Stimulated activated CD8-positive, alpha-beta memory T cell treated with anti-CD3 and anti-CD28 coated beads, Interleukin-4, amount 100 ng/mL, for 48 hours (primary cell): Measurements from ENCODE around the gene MCTP1.
"Not testable (repeated sequence)": the region's sequence is repeated elsewhere in the genome, so short reads cannot be mapped to it uniquely, and the experiment has no call there.

Experiments used
- DNase-seq: peaks from one replicate; pipeline ENCODE4 v3.0.0-alpha.2; 2020

Gene MCTP1

GRCh38 chr5:95178046-95178651 is 106.7 kb downstream of the MCTP1 start:
- no peak for DNase-seq

DNA sequence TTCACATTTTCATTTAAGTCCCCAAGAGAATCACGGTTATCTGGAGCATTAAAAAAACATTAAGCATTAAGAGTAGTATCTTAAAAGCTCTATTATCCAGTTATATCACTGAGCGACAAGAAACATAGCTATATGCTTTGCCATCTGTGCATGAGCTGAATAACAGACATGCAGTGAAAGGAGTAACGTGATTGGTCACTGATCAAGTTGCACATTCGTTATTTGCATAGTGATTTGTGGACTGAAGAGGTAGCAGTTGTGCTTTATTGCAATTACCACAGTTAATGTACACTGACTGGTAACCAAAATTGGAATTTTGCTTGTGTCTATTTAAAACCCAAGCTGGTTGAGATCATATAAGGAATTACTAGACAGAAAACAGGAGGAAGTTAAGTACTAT is 107.4 kb downstream of the MCTP1 start:
- DNase-seq: no peak

- DNase-seq: no peak
Measured at GRCh38 chr5:95175106-95175505, 109.8 kb downstream of the MCTP1 start.

GRCh38 chr5:95172659-95173058 is 112.2 kb downstream of the MCTP1 start:
- DNase-seq: no peak

- DNase-seq: no peak
Measured at GRCh38 chr5:95164861-95165260, 120.0 kb downstream of the MCTP1 start.

DNA sequence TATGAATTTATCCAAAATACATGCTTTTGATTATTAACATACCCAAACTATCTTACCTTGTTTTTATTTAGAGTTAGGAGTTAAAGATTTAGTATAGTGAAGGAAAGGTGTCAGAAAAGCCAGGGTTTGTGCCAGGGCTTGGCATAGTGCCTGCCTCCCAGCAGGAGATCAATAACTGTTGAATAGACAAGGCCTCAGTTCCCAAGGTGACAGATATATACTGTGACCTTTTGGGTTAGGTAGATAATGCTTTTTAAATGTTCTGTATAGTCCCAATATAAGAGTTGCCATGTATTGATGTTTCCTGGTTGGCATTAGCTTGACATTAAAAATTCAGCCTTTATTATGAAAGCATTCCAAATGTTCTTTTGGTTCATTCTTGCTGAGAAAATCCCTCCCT is 121.8 kb downstream of the MCTP1 start:
- no peak for DNase-seq

DNA sequence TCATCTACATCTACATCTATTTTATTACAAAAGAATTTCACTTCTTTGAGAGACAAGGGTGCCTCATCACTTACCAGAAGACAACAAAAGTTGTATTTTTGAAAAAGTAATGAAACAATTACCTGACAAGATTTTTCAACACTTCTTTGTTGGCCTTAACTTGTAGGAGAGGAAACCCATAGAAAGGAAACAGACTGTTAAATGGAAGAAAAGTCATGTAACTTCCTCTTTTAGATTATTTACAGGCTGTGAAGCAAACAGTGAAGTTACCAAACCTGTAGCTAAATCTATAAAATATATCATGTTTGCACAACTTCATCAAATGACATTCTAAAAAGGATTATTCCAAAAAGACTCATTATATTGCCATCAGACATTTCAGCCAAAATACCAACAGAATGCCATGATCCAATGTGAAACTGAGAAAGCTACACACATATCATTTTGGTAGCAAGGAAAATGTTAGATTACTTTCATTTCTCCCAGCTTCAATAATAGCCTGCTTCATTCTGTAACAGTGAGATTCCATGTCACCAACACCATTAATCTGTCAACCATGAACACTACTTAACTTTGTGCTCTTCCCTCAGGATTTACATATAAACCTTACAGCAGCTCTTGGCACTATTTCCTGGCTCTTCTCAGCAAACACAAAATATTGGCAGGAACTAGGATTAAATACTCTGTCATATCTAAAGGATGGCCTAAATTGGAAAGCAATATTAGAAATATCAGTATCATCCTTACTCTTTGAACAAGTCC is 122.5 kb downstream of the MCTP1 start:
- no peak for DNase-seq

DNA sequence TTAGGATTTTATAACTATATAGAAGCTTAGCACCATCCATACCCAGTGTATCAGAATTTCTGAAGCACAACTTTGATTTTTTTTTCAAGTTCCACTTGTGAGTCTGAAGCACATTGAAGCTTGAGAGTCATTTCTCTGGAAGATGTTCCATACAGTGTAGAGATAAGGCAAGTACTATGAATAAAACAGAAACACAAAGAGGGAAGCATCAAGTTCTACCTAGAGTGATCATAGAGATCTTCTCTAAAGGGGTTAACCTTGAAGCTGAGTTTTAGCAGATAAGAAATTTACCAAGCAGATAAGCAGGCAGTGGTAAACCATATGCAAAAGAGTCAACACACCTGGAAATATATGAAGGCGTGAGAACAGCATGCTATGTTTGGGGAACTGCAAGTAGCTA is 125.3 kb downstream of the MCTP1 start:
- no peak for DNase-seq

DNA sequence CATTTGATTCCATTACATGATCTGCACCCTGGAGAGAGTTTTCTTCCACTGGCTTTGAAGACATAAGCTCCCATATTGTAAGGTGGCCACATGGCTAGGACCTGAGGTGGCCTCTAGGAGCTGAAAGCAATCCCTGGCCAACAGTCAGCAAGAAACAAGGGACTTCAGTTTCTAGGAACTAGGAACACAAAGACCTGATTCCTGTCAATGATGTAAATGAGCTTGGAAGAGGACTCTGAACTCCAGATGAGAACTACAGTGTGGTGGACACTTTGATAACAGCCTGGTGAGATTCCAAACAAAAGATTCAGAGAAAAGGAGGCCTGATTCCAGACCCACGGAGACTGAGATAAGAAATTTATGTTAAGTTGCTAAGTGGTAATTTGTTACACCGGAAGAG is 129.0 kb downstream of the MCTP1 start:
- DNase-seq: no peak

DNA sequence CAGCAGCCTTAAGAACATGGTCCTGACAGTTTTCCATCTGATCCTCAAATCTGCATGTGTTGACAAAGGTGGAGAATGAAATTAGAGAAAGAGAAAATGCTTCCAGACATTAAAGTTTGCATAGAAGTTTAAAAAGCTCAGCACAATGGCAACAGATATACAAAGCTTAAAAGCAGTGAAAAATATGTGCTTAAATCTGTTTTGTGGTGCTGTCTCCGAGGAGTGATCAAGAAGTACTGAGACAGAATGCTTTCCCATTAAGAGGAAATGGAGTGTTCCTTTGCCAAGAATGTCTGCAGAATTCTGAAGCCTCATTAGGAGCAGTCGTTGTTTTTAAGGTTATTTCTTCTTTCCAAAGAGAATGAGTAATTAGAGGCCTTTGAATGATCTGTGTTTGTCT is 131.4 kb downstream of the MCTP1 start:
- DNase-seq: no peak

GRCh38 chr5:95152535-95152934 is 132.4 kb downstream of the MCTP1 start:
- no peak for DNase-seq

DNA sequence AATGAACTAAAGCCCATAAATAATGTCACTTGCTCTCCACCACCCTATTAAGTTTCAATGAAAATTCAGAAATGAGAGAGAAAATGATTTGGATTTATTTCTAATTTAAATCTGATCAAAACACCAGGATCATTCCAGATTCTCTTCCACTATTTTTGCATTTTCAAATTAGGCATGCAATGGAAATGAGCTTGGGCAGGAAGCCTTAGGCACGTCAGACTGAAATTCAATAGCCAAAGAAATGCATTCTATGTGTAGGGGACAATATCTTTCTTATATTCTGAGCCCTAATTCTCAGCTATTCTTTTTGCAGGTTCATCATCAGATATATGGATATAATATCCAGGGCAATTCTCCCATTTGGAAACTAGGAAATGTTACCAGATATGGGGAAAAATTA is 132.8 kb downstream of the MCTP1 start:
- DNase-seq: no peak

- no peak for DNase-seq
Measured at GRCh38 chr5:95151694-95152093, 133.2 kb downstream of the MCTP1 start.

GRCh38 chr5:95149387-95149786 is 135.5 kb downstream of the MCTP1 start:
- no peak for DNase-seq

DNA sequence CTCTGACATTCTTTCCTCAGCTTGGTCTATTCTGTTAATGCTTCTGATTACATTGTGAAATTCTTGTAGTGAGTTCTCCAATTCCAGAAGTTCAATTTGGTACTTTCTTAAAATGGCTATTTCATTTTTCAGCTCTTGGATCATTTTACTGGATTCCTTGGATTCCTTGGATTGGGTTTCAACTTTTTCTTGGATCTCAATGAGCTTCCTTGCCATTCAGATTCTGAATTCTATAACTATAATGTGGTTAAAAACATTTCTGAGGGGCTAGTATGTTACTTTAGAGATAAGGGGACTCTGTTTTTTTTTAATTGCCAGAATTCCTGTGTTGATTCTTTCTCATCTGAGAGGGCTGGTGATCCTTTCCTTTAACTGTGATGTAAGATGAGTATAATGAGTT is 136.4 kb downstream of the MCTP1 start:
- DNase-seq: no peak

DNA sequence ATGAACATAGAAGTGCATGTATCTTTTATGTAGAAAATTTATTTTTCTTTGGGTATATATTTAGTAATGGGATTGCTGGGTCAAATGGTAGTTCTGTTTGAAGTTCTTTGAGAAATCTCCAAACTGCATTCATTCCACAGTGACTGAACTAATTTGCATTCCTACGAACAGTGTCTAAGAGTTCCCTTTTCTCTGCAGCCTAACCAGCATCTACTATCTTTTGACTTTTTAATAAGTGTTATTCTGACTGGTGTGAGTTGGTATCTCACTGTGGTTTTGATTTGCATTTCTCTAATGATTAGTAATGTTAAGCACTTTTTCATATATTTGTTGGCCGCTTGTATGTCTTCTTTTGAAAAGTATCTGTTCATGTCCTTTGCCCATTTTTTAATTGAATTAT is 141.0 kb downstream of the MCTP1 start:
- DNase-seq: not testable (repeated sequence)

DNA sequence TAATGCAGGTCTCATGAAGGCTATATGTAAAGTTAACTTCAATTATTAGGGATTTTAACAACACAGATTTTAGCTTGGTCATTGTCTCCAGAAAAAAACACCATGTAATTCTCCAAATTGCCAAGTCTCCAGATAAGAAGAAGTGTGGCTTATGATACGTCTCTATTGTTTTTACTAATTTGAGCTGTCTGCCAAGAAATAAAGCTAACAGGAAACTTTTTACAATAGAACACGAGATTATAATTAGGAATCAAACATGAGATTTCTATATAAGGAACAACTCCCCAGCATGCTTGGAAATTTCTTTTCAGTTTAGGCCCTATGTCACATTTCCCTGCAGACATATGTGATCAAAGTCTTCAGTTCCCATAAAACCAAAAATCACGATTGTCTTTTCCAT is 142.7 kb downstream of the MCTP1 start:
- no peak for DNase-seq

DNA sequence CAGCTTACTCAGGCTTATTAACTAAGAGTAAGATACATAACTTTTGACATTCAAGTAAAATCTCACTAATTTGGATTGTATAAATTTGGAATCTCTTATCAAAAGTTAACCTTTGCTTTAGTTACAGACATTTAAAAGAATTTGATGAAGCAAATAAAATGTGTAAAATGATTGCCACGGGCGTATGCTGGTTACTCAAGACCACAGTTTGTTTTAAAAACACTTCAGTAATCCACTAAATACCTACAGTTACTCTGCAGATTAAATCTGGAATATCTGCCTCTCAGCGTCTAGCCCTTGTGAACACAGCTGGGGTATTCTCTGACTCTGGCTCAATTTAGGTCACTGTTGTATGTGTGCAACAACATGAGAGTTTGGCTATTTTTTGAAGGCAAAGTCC is 143.8 kb downstream of the MCTP1 start:
- no peak for DNase-seq

GRCh38 chr5:95134326-95134725 is 150.6 kb downstream of the MCTP1 start:
- DNase-seq: no peak

- no peak for DNase-seq
Measured at GRCh38 chr5:95132096-95132495, 152.8 kb downstream of the MCTP1 start.

- no peak for DNase-seq
Measured at GRCh38 chr5:95130941-95131340, 154.0 kb downstream of the MCTP1 start.

DNA sequence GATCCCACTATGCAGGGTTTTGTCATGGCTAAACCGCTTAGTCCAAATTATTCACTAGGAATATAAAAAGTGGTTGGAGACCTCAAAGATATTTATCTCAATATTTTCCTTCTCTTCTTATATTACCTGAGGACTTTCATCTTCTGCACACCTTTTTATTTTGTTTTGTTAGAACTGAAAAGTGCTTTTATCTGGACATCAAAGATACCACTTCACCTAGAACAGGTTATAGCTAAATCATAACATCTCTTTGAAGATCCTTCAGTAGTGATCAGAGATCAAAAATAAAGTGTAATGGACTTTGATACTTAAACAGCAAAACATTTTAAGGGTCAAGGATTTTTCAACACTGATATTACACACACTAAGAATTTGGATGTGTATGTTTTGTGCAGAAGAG is 160.2 kb downstream of the MCTP1 start:
- DNase-seq: no peak

GRCh38 chr5:95124101-95124500 is 160.8 kb downstream of the MCTP1 start:
- DNase-seq: no peak

DNA sequence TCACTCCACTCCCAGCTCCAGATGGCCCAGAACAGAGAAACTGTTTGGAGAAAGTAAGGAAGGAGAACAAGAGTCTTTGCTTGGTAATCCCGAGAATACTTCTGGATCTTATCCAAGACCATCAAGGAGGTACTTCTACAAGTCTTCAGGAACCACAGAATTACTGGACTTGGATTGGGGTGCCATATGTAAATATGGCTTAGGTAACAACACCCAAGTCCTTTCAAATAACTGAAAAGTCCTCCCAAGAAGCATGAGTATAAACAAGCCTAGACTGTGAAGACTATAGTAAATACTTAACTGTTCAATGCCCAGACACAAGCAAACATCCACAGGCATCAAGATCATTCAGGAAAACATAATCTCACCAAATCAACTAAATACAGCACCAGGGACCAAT is 170.0 kb downstream of the MCTP1 start:
- DNase-seq: no peak

GRCh38 chr5:95114305-95114704 is 170.6 kb downstream of the MCTP1 start:
- DNase-seq: no peak
